GM12891 (cell line): Measurements from ENCODE around the gene MRGPRX2.

ENCODE experiments used
- DNase-seq: peaks from one replicate; pipeline ENCODE4 v3.0.0; 2011; ENCODE audit warnings: low spot score; ENCODE audit not compliant: insufficient read length
- FAIRE-seq: peaks from 2 replicates; lab custom pipeline; 2011; peaks lifted over from hg19 to GRCh38; lab: Jason Lieb, UNC
- PAX5 ChIP-seq: IDR thresholded peaks from 2 replicates; pipeline ENCODE4 v1.6.1; 2011; ENCODE audit warnings: low read length, moderate library complexity, mild to moderate bottlenecking; ENCODE audit not compliant: insufficient read depth, severe bottlenecking
- POLR2A ChIP-seq: IDR thresholded peaks from 2 replicates; pipeline ENCODE4 v1.6.1; 2011; ENCODE audit warnings: low read depth, low read length, control low read depth
- POLR2AphosphoS5 ChIP-seq: IDR thresholded peaks from 2 replicates; pipeline ENCODE4 v1.6.1; 2011; ENCODE audit warnings: low read depth, low read length, control low read depth
- POU2F2 ChIP-seq: IDR thresholded peaks from 2 replicates; pipeline ENCODE4 v1.6.1; 2011; ENCODE audit warnings: low read depth, mild to moderate bottlenecking, control low read depth, low read length, moderate library complexity
- SPI1 ChIP-seq: IDR thresholded peaks from 2 replicates; pipeline ENCODE4 v1.6.1; 2011; ENCODE audit warnings: low read depth, low read length, control low read depth
- TAF1 ChIP-seq: IDR thresholded peaks from 2 replicates; pipeline ENCODE4 v1.6.1; 2011; ENCODE audit warnings: low read depth, low read length, control low read depth

MRGPRX2 gene

GRCh38 chr11:19049351-19049750 is 11.2 kb downstream of the MRGPRX2 start:
- no peak for TF ChIP-seq SPI1
- TF ChIP-seq PAX5 = no peak
- TF ChIP-seq POU2F2 = no peak
- TF ChIP-seq POLR2AphosphoS5 = no peak
- no peak for TF ChIP-seq TAF1
- TF ChIP-seq POLR2A = no peak
- FAIRE-seq (no peak), DNase-seq (no peak)

GRCh38 chr11:19040051-19040450 is 20.5 kb downstream of the MRGPRX2 start:
- FAIRE-seq (no peak), DNase-seq (no peak)
- TF ChIP-seq SPI1 = no peak
- no peak for TF ChIP-seq POLR2AphosphoS5
- TF ChIP-seq POU2F2 = no peak
- no peak for TF ChIP-seq PAX5
- TF ChIP-seq TAF1 = no peak
- TF ChIP-seq POLR2A = no peak

GRCh38 chr11:19039409-19039808 is 21.1 kb downstream of the MRGPRX2 start:
- TF ChIP-seq SPI1 (no peak), TAF1 (no peak)
- DNase-seq (no peak), FAIRE-seq (no peak)

- no peak for TF ChIP-seq TAF1
- no peak for TF ChIP-seq POU2F2
- TF ChIP-seq SPI1 = no peak
- no peak for TF ChIP-seq POLR2A
- no peak for TF ChIP-seq POLR2AphosphoS5
- no peak for TF ChIP-seq PAX5
- no peak for DNase-seq
- FAIRE-seq = no peak
These were observed 27.5 kb downstream of the MRGPRX2 start for GRCh38 chr11:19032990-19033389.

GRCh38 chr11:19027829-19028595 is 32.5 kb downstream of the MRGPRX2 start:
- FAIRE-seq = no peak
- DNase-seq = no peak
- TF ChIP-seq TAF1 (no peak), SPI1 (no peak), POLR2A (no peak), POU2F2 (no peak), PAX5 (no peak), POLR2AphosphoS5 (no peak)

- DNase-seq (no peak), FAIRE-seq (no peak)
- TF ChIP-seq SPI1 (no peak), POLR2A (no peak), PAX5 (no peak), POLR2AphosphoS5 (no peak), POU2F2 (no peak), TAF1 (no peak)
These were observed 33.7 kb downstream of the MRGPRX2 start for GRCh38 chr11:19026862-19027261.

GRCh38 chr11:19025481-19026406 is 34.8 kb downstream of the MRGPRX2 start:
- no peak for FAIRE-seq
- TF ChIP-seq PAX5 = no peak
- TF ChIP-seq POLR2A = no peak
- TF ChIP-seq POLR2AphosphoS5 = no peak
- no peak for TF ChIP-seq SPI1
- no peak for TF ChIP-seq POU2F2
- no peak for TF ChIP-seq TAF1
- DNase-seq = no peak

- TF ChIP-seq POLR2AphosphoS5 (no peak), TAF1 (no peak), SPI1 (no peak), PAX5 (no peak), POU2F2 (no peak)
- DNase-seq (no peak), FAIRE-seq (no peak)
These were observed 39.7 kb downstream of the MRGPRX2 start for GRCh38 chr11:19020831-19021230.

GRCh38 chr11:19018901-19019300 is 41.6 kb downstream of the MRGPRX2 start:
- DNase-seq (no peak), FAIRE-seq (no peak)
- no peak for TF ChIP-seq POLR2A
- TF ChIP-seq TAF1 = no peak

GRCh38 chr11:19013181-19013857 is 47.2 kb downstream of the MRGPRX2 start:
- DNase-seq (no peak), FAIRE-seq (no peak)
- TF ChIP-seq POLR2A (no peak), POLR2AphosphoS5 (no peak), POU2F2 (no peak), TAF1 (no peak), PAX5 (no peak), SPI1 (no peak)
